Airway epithelial cell (primary cell): Measurements from ENCODE around the gene CACNB3. TPM values are rescaled to one million over a fixed set of nuclear protein-coding genes. Genes with fewer than 3 reads are reported as not detected.

Source experiments
- total RNA-seq: library from RNA; depleted of rRNA; stranded (reverse); fragments of >200 nt; gene quantifications from 2 replicates; pipeline ENCODE4 v1.2.3, GENCODE V29; 2015

The CACNB3 gene
- total RNA-seq: 14.7 and 22.0 TPM in 2 replicates

GRCh38 chr12:48817873-48818830 lies at the start of gene CACNB3:
Gene CACNB3 (plus strand): TSS chr12:48818496. CDS start chr12:48818930, 434 bp downstream.

DNA sequence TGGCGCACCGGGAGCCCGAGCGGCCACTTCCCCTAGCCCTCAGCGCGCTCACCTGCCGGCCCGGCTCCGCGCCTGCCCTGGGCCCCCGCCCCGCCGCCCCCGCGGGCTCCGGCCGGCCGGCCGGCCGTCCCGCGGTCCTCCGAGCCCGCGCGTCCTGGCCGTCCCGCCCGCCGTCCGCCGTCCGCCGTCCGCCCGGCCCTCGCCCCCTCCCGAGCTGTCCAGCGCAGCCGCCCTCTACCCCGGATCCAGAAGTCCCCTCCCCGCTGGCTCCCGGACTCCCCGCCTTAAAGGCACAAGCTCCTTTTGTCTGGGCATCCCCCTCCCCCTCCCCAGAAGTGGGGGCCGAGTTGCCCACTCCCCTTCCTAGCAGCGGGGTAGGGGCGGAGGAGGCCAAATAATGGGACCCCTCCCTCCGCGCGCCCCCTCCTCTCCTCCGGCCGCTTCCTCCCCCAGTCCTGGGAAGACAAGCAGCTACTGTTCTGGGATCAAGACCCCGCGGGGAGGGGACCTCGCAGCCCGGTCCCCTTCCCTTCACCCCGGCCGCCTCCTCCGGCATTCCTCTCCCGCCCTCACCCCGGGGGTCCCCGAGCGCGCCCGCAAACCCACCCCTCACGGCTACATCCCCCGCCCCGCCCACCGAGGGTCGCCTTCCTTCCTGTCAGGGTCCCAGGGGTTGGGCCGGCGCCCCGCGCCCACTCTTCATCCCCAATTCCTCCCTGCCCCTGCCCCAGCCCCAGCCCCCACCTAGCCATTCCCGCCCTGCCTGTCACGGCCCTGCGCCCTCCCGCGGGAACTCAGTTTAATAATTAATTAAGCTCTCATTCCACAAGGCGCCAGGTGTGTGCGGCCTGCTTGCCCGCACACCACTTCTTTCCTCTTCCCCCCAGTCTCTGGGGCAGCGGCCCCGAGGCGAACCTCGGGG lies 29.2 kb upstream of the CACNB3 start, which contains the start of gene ADCY6:
TSS of gene ADCY6 (minus strand) at position 236 of the 922 bp plus-strand sequence. CDS start 5,655 bp downstream, outside the sequence.

GRCh38 chr12:48851883-48852733 lies 33.8 kb downstream of the CACNB3 start, which contains the start of gene DDX23:
Gene DDX23 (minus strand): TSS chr12:48852163. CDS start chr12:48845782, 6,381 bp downstream.

DNA sequence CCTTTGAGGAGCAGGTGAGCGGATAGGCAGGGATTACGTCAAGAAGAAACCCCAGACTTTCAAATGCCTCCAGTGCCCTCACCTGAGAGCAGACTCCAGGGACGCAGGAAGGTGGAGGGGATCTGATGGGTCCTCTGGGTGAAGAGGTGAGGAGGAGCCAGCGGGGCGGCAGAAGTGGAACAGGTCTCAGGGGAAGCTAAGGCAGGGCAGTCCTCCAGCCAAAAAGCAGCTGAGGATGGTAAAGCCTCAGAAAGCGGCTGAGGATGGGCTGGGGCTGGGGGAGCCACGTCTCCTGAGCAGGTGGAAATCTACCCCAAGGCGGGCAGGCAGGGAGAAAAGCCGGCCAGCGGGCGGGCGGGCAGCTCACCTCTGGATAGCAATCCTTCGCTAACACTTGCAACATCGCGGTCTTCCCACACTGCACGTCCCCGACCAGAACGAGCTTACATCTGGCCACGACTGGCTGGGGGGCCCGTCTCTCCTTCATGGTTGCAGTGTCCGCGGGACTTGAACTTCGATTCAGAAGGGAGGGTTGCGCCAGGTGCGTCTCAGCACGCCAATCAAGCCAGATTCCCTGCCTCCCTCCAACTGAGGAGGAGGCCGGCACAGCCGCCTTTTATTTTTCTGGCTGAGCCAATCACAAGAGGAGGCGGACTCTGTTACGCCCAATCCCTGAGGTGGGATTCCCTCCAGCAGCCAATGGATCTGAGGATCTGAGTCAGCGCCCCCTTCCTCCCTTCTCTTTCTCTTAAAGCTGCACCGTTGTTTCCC lies 47.2 kb downstream of the CACNB3 start, which contains the start of gene RND1:
TSS of gene RND1 (minus strand) at position 590 of the 771 bp plus-strand sequence. CDS start at position 487, 103 bp downstream.

Other genes with a start within 250 kb of the CACNB3 start
- gene LALBA, start 248.4 kb upstream of the CACNB3 start, total RNA-seq: not detected in 2 replicates
- gene KANSL2, start 136.3 kb upstream of the CACNB3 start, total RNA-seq: 47.7 and 61.9 TPM in 2 replicates
- gene CCNT1, start 101.8 kb upstream of the CACNB3 start, total RNA-seq: 14.7 and 21.4 TPM in 2 replicates
- 17.3 and 18.2 TPM in 2 replicates for gene ADCY6, start 29.4 kb upstream of the CACNB3 start, total RNA-seq
- 64.0 and 65.6 TPM in 2 replicates for gene DDX23, start 33.7 kb downstream of the CACNB3 start, total RNA-seq
- 0.46 and 0.92 TPM in 2 replicates for gene RND1, start 47.4 kb downstream of the CACNB3 start, total RNA-seq
- gene FKBP11, start 107.0 kb downstream of the CACNB3 start, total RNA-seq: 11.4 and 12.8 TPM in 2 replicates
- 79.6 and 95.4 TPM in 2 replicates for gene ARF3, start 139.0 kb downstream of the CACNB3 start, total RNA-seq
- gene WNT10B, start 153.2 kb downstream of the CACNB3 start, total RNA-seq: 0.21 and 0.84 TPM in 2 replicates
- gene WNT1, start 159.8 kb downstream of the CACNB3 start, total RNA-seq: not detected in 2 replicates
- 0.28 and 0.78 TPM in 2 replicates for gene DDN, start 180.9 kb downstream of the CACNB3 start, total RNA-seq
- gene PRKAG1, start 200.3 kb downstream of the CACNB3 start, total RNA-seq: 71.0 and 72.2 TPM in 2 replicates
- gene KMT2D, start 242.3 kb downstream of the CACNB3 start, total RNA-seq: 13.6 and 21.0 TPM in 2 replicates